Measurements from ENCODE around the gene HMCN2.

The HMCN2 gene

DNA sequence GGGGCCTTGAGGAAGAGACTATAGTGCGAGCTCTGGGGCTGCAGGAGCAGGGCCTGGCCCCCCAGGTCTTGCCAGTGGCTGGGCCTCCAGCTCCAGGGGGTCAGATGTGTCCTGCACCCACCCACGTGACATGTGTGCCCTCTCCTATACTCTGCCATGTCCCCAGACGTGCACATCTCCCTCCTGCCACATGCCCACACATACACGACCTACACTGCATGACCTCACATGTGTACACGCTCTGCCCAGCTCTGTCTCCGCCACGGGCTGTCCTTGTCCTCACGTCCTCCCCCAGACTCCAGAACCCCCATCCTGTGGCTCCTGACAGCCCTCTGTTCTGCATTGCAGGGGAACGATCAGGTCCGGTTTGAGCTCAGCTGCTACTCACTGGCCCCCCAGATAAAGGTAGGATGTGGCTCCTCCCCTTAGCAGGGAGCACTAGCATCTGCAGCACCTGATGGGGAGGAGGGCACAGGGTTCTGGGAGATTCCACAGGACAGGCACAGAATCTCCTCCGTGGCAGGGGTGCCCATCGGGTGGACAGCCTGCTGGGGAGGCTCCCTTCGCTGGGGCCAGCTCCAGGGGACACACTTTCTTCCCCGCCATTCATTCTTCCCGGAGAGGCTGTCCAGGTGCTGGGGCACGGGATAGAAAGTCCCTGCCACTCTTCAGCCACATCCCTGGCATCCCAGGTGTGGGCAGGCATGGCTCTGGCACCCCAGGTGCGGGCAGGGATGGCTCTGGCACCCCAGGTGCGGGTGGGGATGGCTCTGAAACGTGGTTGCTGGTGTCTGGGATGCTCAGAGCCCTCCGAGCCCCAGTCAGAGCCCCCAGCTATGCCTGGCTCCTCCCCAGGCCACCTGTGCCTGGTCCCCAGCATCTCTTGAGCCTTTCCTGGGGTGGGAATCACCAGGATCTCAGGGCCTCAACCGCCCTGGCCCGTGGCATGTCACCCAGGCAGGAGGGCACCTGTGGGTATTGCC, 198.5 kb downstream of the HMCN2 start:
- no peaks in the 10 kb centered on the region for H3K27me3 ChIP-seq (ENCODE audit: insufficient read depth, low read length, poor library complexity, severe bottlenecking)
- H3K4me1 ChIP-seq (ENCODE audit: insufficient read depth, low read length, poor library complexity, severe bottlenecking), result no peaks in the 10 kb centered on the region
- no peaks in the 10 kb centered on the region for H3K9me2 ChIP-seq (replicated peaks; ENCODE audit: low read depth, low read length)
- H3K9me3 ChIP-seq (ENCODE audit: insufficient read depth, low read depth, low read length), result no peaks in the 10 kb centered on the region
- no peaks in the 10 kb centered on the region for H3K79me2 ChIP-seq (ENCODE audit: insufficient read depth, low read length)
- no peak overlapping the region for H3K4me3 ChIP-seq (ENCODE audit: low read length, poor library complexity, severe bottlenecking)
- no peaks in the 10 kb centered on the region for H3K36me3 ChIP-seq (ENCODE audit: insufficient read depth, low read length)
- TF ChIP-seq EZH2phosphoT487 (IDR thresholded peaks at IDR 0.05; ENCODE audit: borderline replicate concordance), result no peak
- no peaks in the 10 kb centered on the region for H3F3A ChIP-seq (ENCODE audit: low read depth)
- H3K4me2 ChIP-seq (ENCODE audit: low read depth, low read length, poor library complexity, severe bottlenecking), result no peak overlapping the region
- no peak overlapping the region for H2AFZ ChIP-seq (ENCODE audit: low read length)
- no peak overlapping the region for H3K9ac ChIP-seq (ENCODE audit: low read depth, low read length, poor library complexity, severe bottlenecking)
- no peaks in the 10 kb centered on the region for H4K20me1 ChIP-seq (ENCODE audit: insufficient read depth, low read length, poor library complexity, severe bottlenecking)

DNA sequence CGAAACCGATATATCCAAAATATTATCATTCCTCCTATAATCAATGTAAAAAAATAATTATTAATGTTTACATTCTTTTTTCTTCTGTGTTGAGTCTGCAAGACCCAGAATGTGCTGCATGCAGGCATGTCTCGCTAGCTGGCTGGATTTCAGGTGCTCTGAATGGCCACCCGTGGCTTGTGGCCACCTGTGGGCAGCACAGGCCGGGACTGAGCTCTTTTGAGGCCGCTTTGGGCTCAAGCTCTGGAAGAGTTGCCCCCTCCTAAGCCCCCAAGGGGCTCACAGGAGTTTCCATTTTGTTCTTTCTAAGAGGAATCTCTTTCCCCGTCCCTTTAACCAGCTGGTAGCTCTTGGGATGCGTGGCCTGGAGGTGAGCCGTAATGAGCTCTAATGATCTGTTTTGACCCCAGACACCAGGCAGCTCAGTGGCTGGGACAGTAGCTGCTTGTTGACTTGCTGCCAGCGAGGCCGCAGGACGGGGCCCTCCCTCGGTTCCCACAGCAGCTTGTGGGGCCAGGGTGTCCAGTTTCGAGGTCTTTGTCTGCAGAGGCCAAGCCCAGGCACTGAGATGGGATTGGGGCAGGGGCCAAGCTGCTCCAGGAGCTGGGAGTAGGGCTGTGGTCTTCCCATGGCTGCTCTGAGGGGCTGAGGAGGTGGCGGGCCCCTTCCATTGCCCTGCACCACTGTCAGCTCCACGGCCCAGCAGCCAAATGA, 200.0 kb downstream of the HMCN2 start:
- no peaks in the 10 kb centered on the region for H4K20me1 ChIP-seq (ENCODE audit: insufficient read depth, low read length, poor library complexity, severe bottlenecking)
- no peak overlapping the region for H3K4me3 ChIP-seq (ENCODE audit: low read length, poor library complexity, severe bottlenecking)
- no peaks in the 10 kb centered on the region for H3K36me3 ChIP-seq (ENCODE audit: insufficient read depth, low read length)

DNA sequence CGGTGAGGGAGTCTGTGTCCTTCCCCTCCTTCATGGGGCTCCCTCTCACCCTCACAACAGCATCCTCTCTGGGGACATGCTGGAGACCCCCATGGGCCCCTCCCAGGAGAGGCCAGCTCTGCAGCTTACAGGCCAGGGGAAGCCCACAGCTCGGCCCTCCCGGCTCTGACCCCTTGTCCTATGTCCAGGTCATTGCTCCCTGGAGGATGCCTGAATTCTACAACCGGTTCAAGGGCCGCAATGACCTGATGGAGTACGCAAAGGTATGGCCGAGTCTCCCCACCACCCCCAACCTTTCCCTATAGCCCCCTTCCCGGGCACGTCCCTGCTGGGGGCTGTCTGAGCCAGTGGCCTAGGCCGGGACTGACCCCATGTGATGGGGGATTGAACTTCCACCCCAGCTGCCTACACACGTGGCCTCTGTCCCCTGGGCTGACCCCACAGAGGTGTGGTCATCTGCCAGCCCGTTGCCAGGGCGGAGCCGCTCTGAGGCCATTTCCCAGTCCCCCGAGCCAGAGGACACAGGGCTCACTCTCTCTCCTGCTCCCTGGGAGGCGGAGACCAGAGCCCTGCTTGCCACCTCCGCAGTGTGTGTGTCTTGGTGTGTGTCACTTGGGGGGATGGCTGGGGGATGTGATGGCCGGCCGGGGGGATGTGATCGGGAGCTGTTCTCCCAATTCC, 201.1 kb downstream of the HMCN2 start:
- Histone ChIP-seq H3K36me3 (ENCODE audit: insufficient read depth, low read length) (no peaks in the 10 kb centered on the region), H3K4me3 (ENCODE audit: low read length, poor library complexity, severe bottlenecking) (no peak overlapping the region), H3K9ac (ENCODE audit: low read depth, low read length, poor library complexity, severe bottlenecking) (no peak overlapping the region), H3K9me3 (ENCODE audit: insufficient read depth, low read depth, low read length) (no peaks in the 10 kb centered on the region), H2AFZ (ENCODE audit: low read length) (no peak overlapping the region), H3K4me1 (ENCODE audit: insufficient read depth, low read length, poor library complexity, severe bottlenecking) (no peaks in the 10 kb centered on the region), H4K20me1 (ENCODE audit: insufficient read depth, low read length, poor library complexity, severe bottlenecking) (no peaks in the 10 kb centered on the region), H3K4me2 (ENCODE audit: low read depth, low read length, poor library complexity, severe bottlenecking) (no peak overlapping the region), H3K79me2 (ENCODE audit: insufficient read depth, low read length) (no peaks in the 10 kb centered on the region), H3K27me3 (ENCODE audit: insufficient read depth, low read length, poor library complexity, severe bottlenecking) (no peaks in the 10 kb centered on the region), H3F3A (ENCODE audit: low read depth) (no peaks in the 10 kb centered on the region), H3K9me2 (replicated peaks; ENCODE audit: low read depth, low read length) (no peaks in the 10 kb centered on the region)
- TF ChIP-seq, protein P1, sequence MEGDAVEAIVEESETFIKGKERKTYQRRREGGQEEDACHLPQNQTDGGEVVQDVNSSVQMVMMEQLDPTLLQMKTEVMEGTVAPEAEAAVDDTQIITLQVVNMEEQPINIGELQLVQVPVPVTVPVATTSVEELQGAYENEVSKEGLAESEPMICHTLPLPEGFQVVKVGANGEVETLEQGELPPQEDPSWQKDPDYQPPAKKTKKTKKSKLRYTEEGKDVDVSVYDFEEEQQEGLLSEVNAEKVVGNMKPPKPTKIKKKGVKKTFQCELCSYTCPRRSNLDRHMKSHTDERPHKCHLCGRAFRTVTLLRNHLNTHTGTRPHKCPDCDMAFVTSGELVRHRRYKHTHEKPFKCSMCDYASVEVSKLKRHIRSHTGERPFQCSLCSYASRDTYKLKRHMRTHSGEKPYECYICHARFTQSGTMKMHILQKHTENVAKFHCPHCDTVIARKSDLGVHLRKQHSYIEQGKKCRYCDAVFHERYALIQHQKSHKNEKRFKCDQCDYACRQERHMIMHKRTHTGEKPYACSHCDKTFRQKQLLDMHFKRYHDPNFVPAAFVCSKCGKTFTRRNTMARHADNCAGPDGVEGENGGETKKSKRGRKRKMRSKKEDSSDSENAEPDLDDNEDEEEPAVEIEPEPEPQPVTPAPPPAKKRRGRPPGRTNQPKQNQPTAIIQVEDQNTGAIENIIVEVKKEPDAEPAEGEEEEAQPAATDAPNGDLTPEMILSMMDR (conservative IDR thresholded peaks at IDR 0.05; ENCODE audit: low read length), result no peak
- TF ChIP-seq EZH2phosphoT487 (IDR thresholded peaks at IDR 0.05; ENCODE audit: borderline replicate concordance), result no peak

More for the DNA sequence above, 200.0 kb downstream of the HMCN2 start:
- H3K4me2 ChIP-seq (ENCODE audit: low read depth, low read length, poor library complexity, severe bottlenecking), result no peak overlapping the region
- no peak overlapping the region for H3K9ac ChIP-seq (ENCODE audit: low read depth, low read length, poor library complexity, severe bottlenecking)
- H3F3A ChIP-seq (ENCODE audit: low read depth), result no peaks in the 10 kb centered on the region
- H3K4me1 ChIP-seq (ENCODE audit: insufficient read depth, low read length, poor library complexity, severe bottlenecking), result no peaks in the 10 kb centered on the region
- H3K79me2 ChIP-seq (ENCODE audit: insufficient read depth, low read length), result no peaks in the 10 kb centered on the region
- H3K9me3 ChIP-seq (ENCODE audit: insufficient read depth, low read depth, low read length), result no peaks in the 10 kb centered on the region
- H3K9me2 ChIP-seq (replicated peaks; ENCODE audit: low read depth, low read length), result no peaks in the 10 kb centered on the region
- no peak overlapping the region for H2AFZ ChIP-seq (ENCODE audit: low read length)
- TF ChIP-seq, protein P1 (conservative IDR thresholded peaks at IDR 0.05; ENCODE audit: low read length), result no peak
- no peak for TF ChIP-seq EZH2phosphoT487 (IDR thresholded peaks at IDR 0.05; ENCODE audit: borderline replicate concordance)
- no peaks in the 10 kb centered on the region for H3K27me3 ChIP-seq (ENCODE audit: insufficient read depth, low read length, poor library complexity, severe bottlenecking)
